Measurements from ENCODE around the gene NR4A1. TPM values are rescaled to one million over a fixed set of nuclear protein-coding genes. Genes with fewer than 3 reads are reported as not detected.

Gene NR4A1
- total and polyA plus RNA-seq, 9 of the 15 experiments (the other 6 are each of a cell fraction or from before 2014, with no cell fraction given), result 0.07 to 4.7 (median 1.9) TPM; not detected in 1

DNA sequence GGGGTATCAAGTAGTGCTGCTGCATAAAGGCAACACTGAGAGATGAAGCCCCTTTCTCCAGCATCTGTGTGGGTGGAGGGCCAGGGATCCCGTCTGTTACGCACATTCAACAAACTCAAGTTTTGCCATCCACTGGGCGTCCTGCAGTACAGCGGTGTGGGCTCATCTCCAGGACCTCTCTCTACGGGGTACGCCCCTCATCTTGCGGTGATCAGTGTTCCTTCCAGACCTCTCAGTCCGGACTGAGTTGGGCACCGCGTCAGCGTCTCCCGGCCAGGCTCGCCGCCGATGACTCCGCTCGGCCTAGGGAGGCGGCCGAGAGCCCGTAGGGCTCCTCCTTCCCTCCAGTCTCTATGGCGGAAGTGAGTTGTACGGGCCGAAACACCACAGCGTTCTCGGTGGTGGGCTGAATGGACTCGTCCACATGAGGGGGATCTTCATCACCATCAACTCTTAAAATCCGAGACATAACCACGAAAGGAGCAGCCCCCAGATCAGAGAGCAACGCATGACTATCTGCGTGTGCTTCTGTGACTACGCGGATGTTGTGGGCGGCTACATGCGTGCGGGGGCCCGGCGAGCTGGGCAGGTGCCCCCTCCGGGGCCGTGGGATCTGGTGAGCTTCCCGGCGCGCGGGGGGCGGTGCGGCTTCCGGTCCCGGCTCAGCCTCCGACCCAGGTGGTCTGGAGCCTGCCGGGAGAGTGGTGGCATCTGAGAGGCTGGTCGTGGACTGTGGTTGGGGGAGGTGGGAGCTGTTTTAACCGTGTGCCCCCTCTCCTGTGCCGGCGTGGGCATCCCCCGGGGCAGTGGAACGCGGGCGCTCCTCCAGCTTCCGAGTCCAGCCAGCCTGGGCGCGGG is 18.3 kb downstream of the NR4A1 start, which contains the start of gene ATG101 (continued):
- TF ChIP-seq, protein P1, sequence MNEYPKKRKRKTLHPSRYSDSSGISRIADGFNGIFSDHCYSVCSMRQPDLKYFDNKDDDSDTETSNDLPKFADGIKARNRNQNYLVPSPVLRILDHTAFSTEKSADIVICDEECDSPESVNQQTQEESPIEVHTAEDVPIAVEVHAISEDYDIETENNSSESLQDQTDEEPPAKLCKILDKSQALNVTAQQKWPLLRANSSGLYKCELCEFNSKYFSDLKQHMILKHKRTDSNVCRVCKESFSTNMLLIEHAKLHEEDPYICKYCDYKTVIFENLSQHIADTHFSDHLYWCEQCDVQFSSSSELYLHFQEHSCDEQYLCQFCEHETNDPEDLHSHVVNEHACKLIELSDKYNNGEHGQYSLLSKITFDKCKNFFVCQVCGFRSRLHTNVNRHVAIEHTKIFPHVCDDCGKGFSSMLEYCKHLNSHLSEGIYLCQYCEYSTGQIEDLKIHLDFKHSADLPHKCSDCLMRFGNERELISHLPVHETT (CRISPR knock-in tag; conservative IDR thresholded peaks at IDR 0.05 in 1 of 2, IDR thresholded peaks at IDR 0.05 in 1 of 2), result 0 out of 4 replicates have a peak, but pooled peaks of 1 of the 2 experiments have one; percentile 59
- TF ChIP-seq GABPB1 (CRISPR knock-in tag; IDR thresholded peaks at IDR 0.05), result peak; percentile 97
- TF ChIP-seq, protein P2, sequence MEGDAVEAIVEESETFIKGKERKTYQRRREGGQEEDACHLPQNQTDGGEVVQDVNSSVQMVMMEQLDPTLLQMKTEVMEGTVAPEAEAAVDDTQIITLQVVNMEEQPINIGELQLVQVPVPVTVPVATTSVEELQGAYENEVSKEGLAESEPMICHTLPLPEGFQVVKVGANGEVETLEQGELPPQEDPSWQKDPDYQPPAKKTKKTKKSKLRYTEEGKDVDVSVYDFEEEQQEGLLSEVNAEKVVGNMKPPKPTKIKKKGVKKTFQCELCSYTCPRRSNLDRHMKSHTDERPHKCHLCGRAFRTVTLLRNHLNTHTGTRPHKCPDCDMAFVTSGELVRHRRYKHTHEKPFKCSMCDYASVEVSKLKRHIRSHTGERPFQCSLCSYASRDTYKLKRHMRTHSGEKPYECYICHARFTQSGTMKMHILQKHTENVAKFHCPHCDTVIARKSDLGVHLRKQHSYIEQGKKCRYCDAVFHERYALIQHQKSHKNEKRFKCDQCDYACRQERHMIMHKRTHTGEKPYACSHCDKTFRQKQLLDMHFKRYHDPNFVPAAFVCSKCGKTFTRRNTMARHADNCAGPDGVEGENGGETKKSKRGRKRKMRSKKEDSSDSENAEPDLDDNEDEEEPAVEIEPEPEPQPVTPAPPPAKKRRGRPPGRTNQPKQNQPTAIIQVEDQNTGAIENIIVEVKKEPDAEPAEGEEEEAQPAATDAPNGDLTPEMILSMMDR (IDR thresholded peaks at IDR 0.05 in 2 of 3, conservative IDR thresholded peaks at IDR 0.05 in 1 of 3; ENCODE audit: insufficient read depth in 2 of 3, low read depth in 1 of 3, low read length in 3 of 3), result peak; percentile 92 to 97 (median 96)
- no peak for TF ChIP-seq CREBBP (IDR thresholded peaks at IDR 0.05; ENCODE audit: low read depth, low read length)
- TF ChIP-seq RBBP5 (IDR thresholded peaks at IDR 0.05; ENCODE audit: borderline replicate concordance, insufficient read depth, low read length, poor library complexity, severe bottlenecking), result peak; percentile 87
- TF ChIP-seq PCBP1 (IDR thresholded peaks at IDR 0.05; ENCODE audit: low read depth, low read length, poor library complexity, severe bottlenecking), result peak; percentile 97
- TF ChIP-seq GATAD2B (IDR thresholded peaks at IDR 0.05; ENCODE audit: borderline replicate concordance), result no peak
- no peak for TF ChIP-seq ESRRB (CRISPR knock-in tag; IDR thresholded peaks at IDR 0.05; ENCODE audit: borderline replicate concordance)
- TF ChIP-seq ZNF717 (CRISPR knock-in tag; IDR thresholded peaks at IDR 0.05), result no peak
- TF ChIP-seq POLR2G (IDR thresholded peaks at IDR 0.05; ENCODE audit: low read depth, low read length), result peak; percentile 92
- TF ChIP-seq EHMT2 (IDR thresholded peaks at IDR 0.05), result 0 out of 2 replicates have a peak, but pooled peaks have one; percentile 28
- TF ChIP-seq LEF1 (IDR thresholded peaks at IDR 0.05), result peak; percentile 65
- TF ChIP-seq, protein P3, sequence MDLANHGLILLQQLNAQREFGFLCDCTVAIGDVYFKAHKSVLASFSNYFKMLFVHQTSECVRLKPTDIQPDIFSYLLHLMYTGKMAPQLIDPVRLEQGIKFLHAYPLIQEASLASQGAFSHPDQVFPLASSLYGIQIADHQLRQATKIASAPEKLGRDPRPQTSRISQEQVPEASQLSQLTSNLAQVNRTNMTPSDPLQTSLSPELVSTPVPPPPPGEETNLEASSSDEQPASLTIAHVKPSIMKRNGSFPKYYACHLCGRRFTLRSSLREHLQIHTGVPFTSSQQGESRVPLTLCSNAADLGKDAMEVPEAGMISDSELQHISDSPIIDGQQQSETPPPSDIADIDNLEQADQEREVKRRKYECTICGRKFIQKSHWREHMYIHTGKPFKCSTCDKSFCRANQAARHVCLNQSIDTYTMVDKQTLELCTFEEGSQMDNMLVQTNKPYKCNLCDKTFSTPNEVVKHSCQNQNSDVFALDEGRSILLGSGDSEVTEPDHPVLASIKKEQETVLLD (IDR thresholded peaks at IDR 0.05), result peak; percentile 31; the same call in 1 of the 2 replicates
- TF ChIP-seq, protein P4, sequence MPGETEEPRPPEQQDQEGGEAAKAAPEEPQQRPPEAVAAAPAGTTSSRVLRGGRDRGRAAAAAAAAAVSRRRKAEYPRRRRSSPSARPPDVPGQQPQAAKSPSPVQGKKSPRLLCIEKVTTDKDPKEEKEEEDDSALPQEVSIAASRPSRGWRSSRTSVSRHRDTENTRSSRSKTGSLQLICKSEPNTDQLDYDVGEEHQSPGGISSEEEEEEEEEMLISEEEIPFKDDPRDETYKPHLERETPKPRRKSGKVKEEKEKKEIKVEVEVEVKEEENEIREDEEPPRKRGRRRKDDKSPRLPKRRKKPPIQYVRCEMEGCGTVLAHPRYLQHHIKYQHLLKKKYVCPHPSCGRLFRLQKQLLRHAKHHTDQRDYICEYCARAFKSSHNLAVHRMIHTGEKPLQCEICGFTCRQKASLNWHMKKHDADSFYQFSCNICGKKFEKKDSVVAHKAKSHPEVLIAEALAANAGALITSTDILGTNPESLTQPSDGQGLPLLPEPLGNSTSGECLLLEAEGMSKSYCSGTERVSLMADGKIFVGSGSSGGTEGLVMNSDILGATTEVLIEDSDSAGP (CRISPR knock-in tag; IDR thresholded peaks at IDR 0.05), result no peak
- TF ChIP-seq HCFC1 (IDR thresholded peaks at IDR 0.05; ENCODE audit: low read depth, low read length), result peak; percentile 80
- TF ChIP-seq BCL6 (CRISPR knock-in tag; IDR thresholded peaks at IDR 0.05), result no peak
- 0 out of 2 replicates have a peak, but pooled peaks have one; percentile 27 for TF ChIP-seq SPI1 (IDR thresholded peaks at IDR 0.05; ENCODE audit: borderline replicate concordance, low read depth, low read length)
- no peak for TF ChIP-seq MTA2 (IDR thresholded peaks at IDR 0.05; ENCODE audit: low read depth)
- TF ChIP-seq HMGN3 (IDR thresholded peaks at IDR 0.05; ENCODE audit: borderline replicate concordance, extremely low read depth, insufficient read length, low read depth, low read length), result peak; percentile 72
- TF ChIP-seq MBD2 (IDR thresholded peaks at IDR 0.05; ENCODE audit: borderline replicate concordance, low read depth), result peak; percentile 98
- no peak for TF ChIP-seq ZNF408 (CRISPR knock-in tag; IDR thresholded peaks at IDR 0.05; ENCODE audit: low read depth)

All from K562 (cell line).